GM13977 (cell line): ENCODE results near the gene SIAH2.

Source experiments
- DNase-seq: peaks from one replicate; pipeline ENCODE4 v3.0.0; 2012; ENCODE audit warnings: low spot score
- in situ Hi-C: fragments of 300-500 bp; cut with MboI; formaldehyde crosslinking; loops from one replicate; pipeline ENCODE4 v1.12.0; 2022; ENCODE audit warnings: low sequenced_read_pairs, low pct_unique_long_range_greater_than_20kb, mixed read lengths, inconsistent platforms; ENCODE audit not compliant: unreplicated experiment
- TF ChIP-seq, protein P1 (sequence below): IDR thresholded peaks from 2 replicates; pipeline ENCODE4 v1.5.1; 2012; ENCODE audit warnings: mild to moderate bottlenecking, control low read depth; ENCODE audit not compliant: insufficient read depth; ENCODE audit errors: extremely low read depth, missing control alignments

Gene SIAH2

DNA sequence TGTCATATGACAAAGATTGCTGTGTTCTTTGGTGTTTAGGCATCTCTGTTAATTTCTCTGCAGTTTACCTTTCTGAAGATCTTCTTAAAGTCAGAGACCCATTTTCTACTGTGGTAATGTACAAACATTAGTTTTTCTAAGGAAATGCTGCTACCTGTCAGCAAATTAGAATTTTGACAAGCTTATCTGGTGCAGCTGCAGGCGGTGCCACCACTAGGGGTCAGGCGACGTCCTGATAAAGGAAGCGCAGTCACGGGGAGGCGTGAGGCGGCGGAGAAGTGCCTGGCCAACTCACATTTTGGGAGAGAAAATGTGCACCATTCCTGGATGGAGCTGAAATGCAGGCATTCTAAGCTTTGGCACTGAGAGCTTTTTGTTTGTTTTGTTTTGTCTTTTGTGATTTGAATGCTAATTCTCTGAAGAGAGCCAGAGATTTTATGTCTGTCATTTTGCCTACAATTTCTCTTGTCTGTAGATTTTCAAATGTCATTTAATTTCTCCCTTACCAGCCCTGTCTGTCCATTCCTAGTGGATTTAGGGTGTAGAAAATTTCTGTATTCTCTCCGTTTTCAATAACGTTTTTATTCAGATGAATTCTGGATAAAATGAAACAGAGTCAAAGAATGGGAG, 24.9 kb upstream of the SIAH2 start:
- in situ Hi-C loops: no loop called here
- TF ChIP-seq, protein P1, sequence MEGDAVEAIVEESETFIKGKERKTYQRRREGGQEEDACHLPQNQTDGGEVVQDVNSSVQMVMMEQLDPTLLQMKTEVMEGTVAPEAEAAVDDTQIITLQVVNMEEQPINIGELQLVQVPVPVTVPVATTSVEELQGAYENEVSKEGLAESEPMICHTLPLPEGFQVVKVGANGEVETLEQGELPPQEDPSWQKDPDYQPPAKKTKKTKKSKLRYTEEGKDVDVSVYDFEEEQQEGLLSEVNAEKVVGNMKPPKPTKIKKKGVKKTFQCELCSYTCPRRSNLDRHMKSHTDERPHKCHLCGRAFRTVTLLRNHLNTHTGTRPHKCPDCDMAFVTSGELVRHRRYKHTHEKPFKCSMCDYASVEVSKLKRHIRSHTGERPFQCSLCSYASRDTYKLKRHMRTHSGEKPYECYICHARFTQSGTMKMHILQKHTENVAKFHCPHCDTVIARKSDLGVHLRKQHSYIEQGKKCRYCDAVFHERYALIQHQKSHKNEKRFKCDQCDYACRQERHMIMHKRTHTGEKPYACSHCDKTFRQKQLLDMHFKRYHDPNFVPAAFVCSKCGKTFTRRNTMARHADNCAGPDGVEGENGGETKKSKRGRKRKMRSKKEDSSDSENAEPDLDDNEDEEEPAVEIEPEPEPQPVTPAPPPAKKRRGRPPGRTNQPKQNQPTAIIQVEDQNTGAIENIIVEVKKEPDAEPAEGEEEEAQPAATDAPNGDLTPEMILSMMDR: peak; percentile 99
- DNase-seq: no peak

DNA sequence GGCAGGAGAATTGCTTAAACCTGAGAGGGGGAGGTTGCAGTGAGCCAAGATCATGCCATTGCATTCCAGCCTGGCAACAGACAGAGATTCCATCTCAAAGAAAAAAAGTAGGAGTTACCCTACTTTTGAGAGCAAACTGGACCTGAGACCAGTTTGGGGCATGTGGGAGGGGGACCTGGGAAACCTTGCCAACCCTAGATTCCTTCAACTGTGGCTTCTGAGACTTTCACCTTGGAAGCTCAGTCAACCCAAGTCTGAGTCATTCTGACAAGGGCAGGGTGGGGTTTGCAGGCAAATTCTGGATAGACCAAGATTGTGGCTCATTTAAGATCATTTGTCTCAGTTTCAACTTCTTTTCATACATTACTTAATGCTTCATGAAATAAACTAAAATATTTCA, 23.8 kb upstream of the SIAH2 start:
- TF ChIP-seq, protein P1: no peak
- DNase-seq: no peak
- in situ Hi-C loops: no loop called here

DNA sequence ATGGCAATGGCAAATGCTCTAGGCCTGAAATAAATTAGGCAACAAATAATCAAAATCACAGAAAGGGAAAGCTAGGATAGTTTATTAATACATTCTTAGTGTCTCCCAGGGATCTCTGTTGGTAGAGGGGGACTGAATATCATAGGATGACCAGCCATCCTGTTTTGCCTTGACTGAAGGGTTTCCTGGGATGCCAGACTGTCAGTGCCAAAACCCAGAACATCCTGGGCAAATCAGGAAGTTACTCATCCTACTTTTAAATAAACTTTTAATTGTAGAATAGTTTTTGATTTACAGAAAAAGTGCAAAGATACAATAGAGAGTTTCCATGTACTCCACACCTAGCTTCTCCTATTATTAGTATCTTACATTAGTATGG, 21.8 kb upstream of the SIAH2 start:
- in situ Hi-C loops: no loop called here
- no peak for DNase-seq
- TF ChIP-seq, protein P1: no peak

DNA sequence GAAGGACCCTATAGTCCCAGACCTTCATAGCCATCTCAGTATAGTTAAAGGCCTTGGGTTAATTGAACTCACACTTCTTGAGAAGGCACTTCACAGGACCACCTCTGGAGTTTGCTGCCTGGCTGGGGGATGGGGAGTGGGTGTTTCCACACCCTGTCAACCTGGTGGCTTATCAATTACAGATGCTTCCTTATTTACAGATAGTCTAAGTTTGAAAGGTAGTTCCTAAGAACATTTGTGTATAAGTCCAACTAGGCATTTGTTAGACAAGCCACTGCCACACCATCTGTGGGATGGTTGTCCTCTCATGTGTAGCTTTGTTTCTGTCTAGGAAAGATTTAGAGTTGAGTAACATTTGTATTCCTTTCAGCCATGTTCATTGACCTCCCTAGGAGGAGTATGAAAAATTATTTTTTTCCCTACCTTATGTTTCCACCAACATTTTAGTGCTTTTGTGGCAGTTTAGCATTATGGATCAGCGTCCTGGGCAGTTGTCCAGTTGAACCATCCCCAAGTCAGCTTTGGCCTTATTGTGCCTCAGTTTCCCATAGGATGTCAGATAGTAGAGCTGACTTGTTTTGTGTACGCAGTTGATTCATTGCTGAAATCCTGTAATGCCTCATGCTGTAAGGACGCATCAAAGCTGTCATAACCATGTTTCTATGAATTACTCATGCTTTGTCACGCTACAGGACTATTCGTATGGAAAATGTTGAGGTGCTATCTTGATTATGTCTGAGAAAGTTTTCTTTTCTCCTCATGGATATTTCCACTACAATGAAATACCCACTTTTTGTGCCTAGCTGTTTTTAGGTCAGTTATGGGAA, 21.2 kb upstream of the SIAH2 start:
- in situ Hi-C loops: no loop called here
- DNase-seq: peak; percentile 51
- TF ChIP-seq, protein P1: no peak

DNA sequence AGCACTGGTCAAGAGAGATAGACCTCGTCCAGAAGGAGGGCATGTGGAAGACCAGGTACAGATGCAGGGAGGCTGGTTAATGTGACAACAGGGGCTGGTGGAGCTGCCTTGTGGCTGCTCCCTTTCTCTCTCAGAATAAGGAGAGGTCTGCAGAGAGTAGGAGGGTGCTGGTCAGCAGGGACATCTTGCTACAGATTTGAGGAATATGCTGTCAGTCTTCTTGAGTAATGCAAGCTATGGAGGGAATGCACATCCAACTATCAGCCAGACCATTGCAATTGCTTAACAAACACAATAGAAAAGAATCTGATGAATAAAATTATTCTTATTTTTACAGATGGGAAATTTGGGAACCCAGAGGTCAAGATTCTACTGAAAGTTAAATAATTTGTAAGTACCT, 20.3 kb upstream of the SIAH2 start:
- TF ChIP-seq, protein P1: no peak
- in situ Hi-C loops: no loop called here
- DNase-seq: peak; percentile 11

DNA sequence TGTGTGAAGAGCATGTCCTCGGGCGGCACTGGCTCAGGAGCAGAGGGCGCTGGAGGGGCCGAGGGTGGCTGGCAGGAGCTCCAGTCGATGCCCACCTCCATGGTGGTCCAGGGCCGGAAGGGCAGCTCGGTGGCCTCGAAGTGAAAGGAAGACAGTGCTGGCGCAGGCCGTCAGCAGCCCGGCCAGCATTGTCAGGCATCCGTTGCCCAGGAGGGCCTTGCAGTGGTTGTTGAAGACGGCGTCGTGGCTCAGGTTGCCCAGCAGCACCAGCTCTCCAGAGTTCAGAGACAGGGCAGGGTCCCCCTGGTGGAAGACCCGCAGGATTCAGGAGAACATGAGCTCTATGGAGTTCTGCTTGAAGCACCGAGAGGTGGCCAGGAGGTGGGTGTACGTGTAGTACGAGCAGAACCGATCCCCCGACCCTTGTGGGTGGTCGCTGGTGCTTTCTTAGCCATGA, 16.5 kb upstream of the SIAH2 start:
- TF ChIP-seq, protein P1: no peak
- no peak for DNase-seq
- in situ Hi-C loops: no loop called here
